ENCODE measurements around the gene ZNF512.
A peak's percentile ranks its signal among the peaks of the same experiment; 100 is the strongest.
"Not testable (repeated sequence)": the region's sequence is repeated elsewhere in the genome, so short reads cannot be mapped to it uniquely, and the experiment has no call there.

The ZNF512 gene

GRCh38 chr2:27582695-27583389, at the start of gene ZNF512:
ZNF512 (plus strand) TSS chr2:27583042; CDS start chr2:27583113, 71 bp downstream.
- DNase-seq, result peak; percentile 88 to 89

- DNase-seq, result no peak
Measured at GRCh38 chr2:27537287-27537686, 45.6 kb upstream of the ZNF512 start.

- not testable (repeated sequence) for DNase-seq
Measured at GRCh38 chr2:27538839-27539450, 43.9 kb upstream of the ZNF512 start.

- DNase-seq, result not testable (repeated sequence)
Measured at GRCh38 chr2:27539649-27540048, 43.2 kb upstream of the ZNF512 start.

- DNase-seq, result no peak
Measured at GRCh38 chr2:27544143-27544821, 38.6 kb upstream of the ZNF512 start.

- DNase-seq, result no peak
Measured at GRCh38 chr2:27545348-27546141, 37.3 kb upstream of the ZNF512 start.

- no peak for DNase-seq
Measured at GRCh38 chr2:27549303-27549702, 33.5 kb upstream of the ZNF512 start.

GRCh38 chr2:27551514-27551913, 31.3 kb upstream of the ZNF512 start:
- no peak for DNase-seq

- DNase-seq, result no peak
Measured at GRCh38 chr2:27552941-27553340, 29.9 kb upstream of the ZNF512 start.

GRCh38 chr2:27554451-27554850, 28.4 kb upstream of the ZNF512 start:
- not testable (repeated sequence) for DNase-seq

GRCh38 chr2:27559228-27559627, 23.6 kb upstream of the ZNF512 start:
- DNase-seq, result no peak

- DNase-seq, result no peak
Measured at GRCh38 chr2:27561060-27561459, 21.8 kb upstream of the ZNF512 start.

GRCh38 chr2:27566628-27567027, 16.2 kb upstream of the ZNF512 start:
- DNase-seq, result no peak

GRCh38 chr2:27569398-27569797, 13.4 kb upstream of the ZNF512 start:
- no peak for DNase-seq

- DNase-seq, result no peak
Measured at GRCh38 chr2:27571197-27571596, 11.6 kb upstream of the ZNF512 start.

GRCh38 chr2:27571681-27572080, 11.2 kb upstream of the ZNF512 start:
- no peak for DNase-seq

GRCh38 chr2:27572439-27572838, 10.4 kb upstream of the ZNF512 start:
- DNase-seq, result peak in 1 of 2 donors; percentile 24

- DNase-seq, result peak in 1 of 2 donors; percentile 28
Measured at GRCh38 chr2:27572998-27573429, 9.8 kb upstream of the ZNF512 start.

- DNase-seq, result no peak
Measured at GRCh38 chr2:27573452-27573851, 9.4 kb upstream of the ZNF512 start.

GRCh38 chr2:27581417-27582128, 1.3 kb upstream of the ZNF512 start:
- DNase-seq, result peak in 1 of 2 donors; percentile 2

GRCh38 chr2:27582129-27582694, 630 bp upstream of the ZNF512 start:
- DNase-seq, result peak in 1 of 2 donors; percentile 3

GRCh38 chr2:27583390-27583915, 611 bp downstream of the ZNF512 start:
- peak in 1 of 2 donors; percentile 3 for DNase-seq
